HFFc6 (cell line): Measurements from ENCODE around the gene ZRANB3. TPM values are rescaled to one million over a fixed set of nuclear protein-coding genes. Genes with fewer than 3 reads are reported as not detected.
"Not testable (repeated sequence)": the region's sequence is repeated elsewhere in the genome, so short reads cannot be mapped to it uniquely, and the experiment has no call there.

Experiments
- DNase-seq: peaks from one replicate; pipeline ENCODE4 v3.0.0-alpha.2; 2018
- H3K27ac Mint-ChIP-seq: 2 replicates; pipeline ENCODE4 v1.8.0; 2020; ENCODE audit warnings: mild to moderate bottlenecking, mixed read lengths
- H3K27me3 Mint-ChIP-seq: 2 replicates; pipeline ENCODE4 v1.8.0; 2021; ENCODE audit warnings: mild to moderate bottlenecking, moderate library complexity, mixed read lengths; ENCODE audit not compliant: insufficient read depth
- H3K36me3 Mint-ChIP-seq: 2 replicates; pipeline ENCODE4 v1.8.0; 2021; ENCODE audit warnings: low read depth, mixed read lengths
- H3K4me1 Mint-ChIP-seq: 2 replicates; pipeline ENCODE4 v1.8.0; 2020; ENCODE audit warnings: low read depth, mixed read lengths
- H3K4me3 Mint-ChIP-seq: 2 replicates; pipeline ENCODE4 v1.8.0; 2020; ENCODE audit warnings: mild to moderate bottlenecking, moderate library complexity, mixed read lengths
- H3K9me3 Mint-ChIP-seq: 2 replicates; pipeline ENCODE4 v1.8.0; 2020; ENCODE audit warnings: mild to moderate bottlenecking, mixed read lengths
- total RNA-seq, 6 experiments: library from RNA; stranded (reverse); fragmentation: NEBNext Ultra II Directional; extraction: Animal tissue kit (Norgen Biotek cat#: 25700); gene quantifications; 2 replicates in 1 of 6; 3 replicates in 5 of 6; pipeline ENCODE4 v1.2.3, GENCODE V29; 2021
- TF ChIP-seq, protein P1 (sequence below): fragments of 200-600 bp; sonication (generic); IDR thresholded peaks from 2 replicates; pipeline ENCODE4 v1.5.0; 2021; ENCODE audit warnings: antibody characterized with exemption, mild to moderate bottlenecking

Gene ZRANB3
- total RNA-seq, 6 experiments from 2014 or later = 8.1 to 10.2 (median 8.8) TPM

GRCh38 chr2:135557530-135557929 lies 26.5 kb upstream of the ZRANB3 start:
- DNase-seq = no peak
- H3K36me3 Mint-ChIP-seq = peaks cover 9% of the 10 kb centered on the region; the same call in 1 of the 2 replicates
- peaks cover 5% of the 10 kb centered on the region; the same call in 1 of the 2 replicates for H3K4me1 Mint-ChIP-seq
- no peak overlapping the region for H3K4me3 Mint-ChIP-seq
- H3K9me3 Mint-ChIP-seq = no peaks in the 10 kb centered on the region
- no peak overlapping the region for H3K27ac Mint-ChIP-seq
- no peaks in the 10 kb centered on the region; the same call in 1 of the 2 replicates for H3K27me3 Mint-ChIP-seq
- TF ChIP-seq, protein P1, sequence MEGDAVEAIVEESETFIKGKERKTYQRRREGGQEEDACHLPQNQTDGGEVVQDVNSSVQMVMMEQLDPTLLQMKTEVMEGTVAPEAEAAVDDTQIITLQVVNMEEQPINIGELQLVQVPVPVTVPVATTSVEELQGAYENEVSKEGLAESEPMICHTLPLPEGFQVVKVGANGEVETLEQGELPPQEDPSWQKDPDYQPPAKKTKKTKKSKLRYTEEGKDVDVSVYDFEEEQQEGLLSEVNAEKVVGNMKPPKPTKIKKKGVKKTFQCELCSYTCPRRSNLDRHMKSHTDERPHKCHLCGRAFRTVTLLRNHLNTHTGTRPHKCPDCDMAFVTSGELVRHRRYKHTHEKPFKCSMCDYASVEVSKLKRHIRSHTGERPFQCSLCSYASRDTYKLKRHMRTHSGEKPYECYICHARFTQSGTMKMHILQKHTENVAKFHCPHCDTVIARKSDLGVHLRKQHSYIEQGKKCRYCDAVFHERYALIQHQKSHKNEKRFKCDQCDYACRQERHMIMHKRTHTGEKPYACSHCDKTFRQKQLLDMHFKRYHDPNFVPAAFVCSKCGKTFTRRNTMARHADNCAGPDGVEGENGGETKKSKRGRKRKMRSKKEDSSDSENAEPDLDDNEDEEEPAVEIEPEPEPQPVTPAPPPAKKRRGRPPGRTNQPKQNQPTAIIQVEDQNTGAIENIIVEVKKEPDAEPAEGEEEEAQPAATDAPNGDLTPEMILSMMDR = no peak

- TF ChIP-seq, protein P1 = no peak
- Mint-ChIP-seq H3K27ac (no peak overlapping the region), H3K36me3 (peaks cover 9% of the 10 kb centered on the region; the same call in 1 of the 2 replicates), H3K4me1 (peaks cover 5% of the 10 kb centered on the region), H3K9me3 (no peaks in the 10 kb centered on the region), H3K4me3 (no peak overlapping the region), H3K27me3 (no peaks in the 10 kb centered on the region; the same call in 1 of the 2 replicates)
- DNase-seq = no peak
Observed at GRCh38 chr2:135555311-135555710, 24.3 kb upstream of the ZRANB3 start.

DNA sequence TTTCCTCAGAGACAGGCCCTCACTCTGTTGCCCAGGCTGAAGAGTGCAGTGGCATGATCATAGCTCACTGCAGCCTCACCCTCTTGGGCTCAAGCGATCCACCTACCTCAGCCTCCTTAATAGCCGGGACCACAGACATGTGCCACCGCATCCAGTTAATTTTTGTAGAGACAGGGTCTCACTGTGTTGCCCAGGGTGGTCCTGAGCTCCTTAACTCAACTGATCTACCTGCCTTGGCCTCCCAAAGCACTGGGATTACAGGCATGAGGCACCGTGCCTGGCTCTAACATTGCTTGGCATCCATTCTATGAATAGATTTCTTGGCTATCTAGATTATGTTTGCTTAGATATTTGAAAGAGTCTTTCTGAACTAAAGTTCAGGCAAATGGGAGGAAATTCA lies 21.9 kb upstream of the ZRANB3 start:
- H3K27me3 Mint-ChIP-seq = no peaks in the 10 kb centered on the region; the same call in 1 of the 2 replicates
- no peak for DNase-seq
- H3K36me3 Mint-ChIP-seq = peaks cover 9% of the 10 kb centered on the region; the same call in 1 of the 2 replicates
- H3K4me1 Mint-ChIP-seq = no peaks in the 10 kb centered on the region; the same call in 1 of the 2 replicates
- no peak overlapping the region for H3K4me3 Mint-ChIP-seq
- TF ChIP-seq, protein P1 = no peak
- H3K9me3 Mint-ChIP-seq = no peaks in the 10 kb centered on the region
- H3K27ac Mint-ChIP-seq = no peak overlapping the region

- Mint-ChIP-seq H3K9me3 (no peaks in the 10 kb centered on the region), H3K27ac (no peak overlapping the region), H3K4me1 (peaks cover 3% of the 10 kb centered on the region), H3K4me3 (no peak overlapping the region), H3K27me3 (no peaks in the 10 kb centered on the region), H3K36me3 (peaks cover 9% of the 10 kb centered on the region; the same call in 1 of the 2 replicates)
- TF ChIP-seq, protein P1 = no peak
- no peak for DNase-seq
Observed at GRCh38 chr2:135551356-135551755, 20.3 kb upstream of the ZRANB3 start.

GRCh38 chr2:135547311-135547710 lies 16.3 kb upstream of the ZRANB3 start:
- Mint-ChIP-seq H3K27me3 (no peaks in the 10 kb centered on the region), H3K4me1 (peaks cover 9% of the 10 kb centered on the region), H3K27ac (no peak overlapping the region), H3K9me3 (no peaks in the 10 kb centered on the region), H3K4me3 (no peak overlapping the region), H3K36me3 (no peaks in the 10 kb centered on the region)
- TF ChIP-seq, protein P1 = no peak
- no peak for DNase-seq

GRCh38 chr2:135546436-135546835 lies 15.4 kb upstream of the ZRANB3 start:
- H3K4me3 Mint-ChIP-seq = no peak overlapping the region
- H3K36me3 Mint-ChIP-seq = no peaks in the 10 kb centered on the region
- no peaks in the 10 kb centered on the region for H3K9me3 Mint-ChIP-seq
- no peak overlapping the region for H3K27ac Mint-ChIP-seq
- DNase-seq = no peak
- H3K4me1 Mint-ChIP-seq = peaks cover 9% of the 10 kb centered on the region
- H3K27me3 Mint-ChIP-seq = no peaks in the 10 kb centered on the region
- TF ChIP-seq, protein P1 = no peak

GRCh38 chr2:135533545-135533944 lies 2.5 kb upstream of the ZRANB3 start:
- not testable (repeated sequence) for DNase-seq, H3K27ac Mint-ChIP-seq

More at GRCh38 chr2:135533545-135533944, 2.5 kb upstream of the ZRANB3 start:
- not testable (repeated sequence) for H3K27me3 Mint-ChIP-seq, H3K36me3 Mint-ChIP-seq, H3K9me3 Mint-ChIP-seq, H3K4me3 Mint-ChIP-seq
- peaks cover 22% of the 10 kb centered on the region for H3K4me1 Mint-ChIP-seq
